Mononuclear cell (primary cell): ENCODE results near the gene HMGA1. TPM values are rescaled to one million over a fixed set of nuclear protein-coding genes. Genes with fewer than 3 reads are reported as not detected.

Experiments
- H3K27me3 ChIP-seq: 2 replicates; pipeline ENCODE4 v1.6.0; 2011; ENCODE audit warnings: low read length, control low read depth; ENCODE audit not compliant: insufficient read depth
- H3K4me1 ChIP-seq: 2 replicates; pipeline ENCODE4 v1.5.1; 2011; ENCODE audit warnings: mild to moderate bottlenecking, low read length, control low read depth; ENCODE audit not compliant: insufficient read depth
- H3K4me3 ChIP-seq: 2 replicates; pipeline ENCODE4 v1.5.1; 2011; ENCODE audit warnings: mild to moderate bottlenecking, low read length, moderate library complexity
- H3K9me3 ChIP-seq: 2 replicates; pipeline ENCODE4 v1.5.1; 2011; ENCODE audit warnings: low read depth, mild to moderate bottlenecking, control low read depth, low read length
- total RNA-seq: library from RNA; depleted of rRNA; stranded (reverse); fragments of >200 nt; gene quantifications from one replicate; pipeline ENCODE4 v1.2.3, GENCODE V29; 2012

The HMGA1 gene
- total RNA-seq, 1 donor, result 44.3 TPM

- Histone ChIP-seq H3K9me3 (no peaks in the 10 kb centered on the region), H3K4me3 (no peak overlapping the region), H3K27me3 (no peaks in the 10 kb centered on the region), H3K4me1 (peaks cover 51% of the 10 kb centered on the region)
Observed at GRCh38 chr6:34280216-34280615, 43.5 kb downstream of the HMGA1 start.

- Histone ChIP-seq H3K4me3 (no peak overlapping the region), H3K4me1 (peaks cover 64% of the 10 kb centered on the region), H3K9me3 (no peaks in the 10 kb centered on the region), H3K27me3 (no peaks in the 10 kb centered on the region)
Observed at GRCh38 chr6:34281702-34282334, 45.1 kb downstream of the HMGA1 start.

GRCh38 chr6:34284563-34285447, 48.1 kb downstream of the HMGA1 start:
- H3K4me3 ChIP-seq, result no peak overlapping the region
- H3K9me3 ChIP-seq, result no peaks in the 10 kb centered on the region
- H3K27me3 ChIP-seq, result no peaks in the 10 kb centered on the region
- H3K4me1 ChIP-seq, result peaks cover 77% of the 10 kb centered on the region

- H3K4me1 ChIP-seq, result peaks cover 72% of the 10 kb centered on the region
- H3K9me3 ChIP-seq, result no peaks in the 10 kb centered on the region
- no peaks in the 10 kb centered on the region for H3K27me3 ChIP-seq
- no peak overlapping the region for H3K4me3 ChIP-seq
Observed at GRCh38 chr6:34285448-34286164, 48.9 kb downstream of the HMGA1 start.

- Histone ChIP-seq H3K27me3 (no peaks in the 10 kb centered on the region), H3K9me3 (no peaks in the 10 kb centered on the region), H3K4me1 (peaks cover 58% of the 10 kb centered on the region), H3K4me3 (no peak overlapping the region)
Observed at GRCh38 chr6:34288581-34288980, 51.9 kb downstream of the HMGA1 start.

- Histone ChIP-seq H3K4me1 (peaks cover 52% of the 10 kb centered on the region), H3K9me3 (no peaks in the 10 kb centered on the region), H3K27me3 (no peaks in the 10 kb centered on the region), H3K4me3 (no peak overlapping the region)
Observed at GRCh38 chr6:34289137-34289536, 52.5 kb downstream of the HMGA1 start.

- H3K9me3 ChIP-seq, result no peaks in the 10 kb centered on the region
- no peaks in the 10 kb centered on the region for H3K27me3 ChIP-seq
- H3K4me1 ChIP-seq, result peaks cover 28% of the 10 kb centered on the region
- no peak overlapping the region for H3K4me3 ChIP-seq
Observed at GRCh38 chr6:34292954-34293353, 56.3 kb downstream of the HMGA1 start.

- Histone ChIP-seq H3K4me3 (no peak overlapping the region), H3K9me3 (no peaks in the 10 kb centered on the region), H3K4me1 (peaks cover 25% of the 10 kb centered on the region)
Observed at GRCh38 chr6:34295721-34296120, 59.0 kb downstream of the HMGA1 start.

More at GRCh38 chr6:34295721-34296120, 59.0 kb downstream of the HMGA1 start:
- H3K27me3 ChIP-seq, result no peaks in the 10 kb centered on the region

Other genes with a start within 250 kb of the HMGA1 start
- under 0.01 TPM for gene GRM4, start 90.8 kb upstream of the HMGA1 start, total RNA-seq
- 12.3 TPM for gene SMIM29, start 12.1 kb downstream of the HMGA1 start, total RNA-seq
- 23.8 TPM for gene NUDT3, start 155.8 kb downstream of the HMGA1 start, total RNA-seq
- gene RPS10, start 189.2 kb downstream of the HMGA1 start, total RNA-seq, result 4,222 TPM
- gene PACSIN1, start 229.2 kb downstream of the HMGA1 start, total RNA-seq, result 0.42 TPM